Adrenal gland (tissue), 5 donors: ENCODE data around the gene TUBA4B.

ENCODE experiments used
- POLR2A ChIP-seq, 2 donors: fragments of 450-650 bp; IDR thresholded peaks; one replicate each; pipeline ENCODE4 v1.6.1; 2017; ENCODE audit warnings: antibody characterized with exemption in 2 of 2, mild to moderate bottlenecking in 2 of 2, moderate library complexity in 1 of 2
- TF ChIP-seq, protein P1 (sequence below), 6 experiments: fragments of 450-650 bp in 4 of 6; fragments of 200-600 bp in 2 of 6; sonication (generic) in 1 of 6; IDR thresholded peaks; 1 replicate in 5 of 6; 2 replicates in 1 of 6; pipeline versions ENCODE4 v1.5.1 to v1.8.0; 2016 to 2021; ENCODE audit warnings: antibody characterized with exemption in 6 of 6, mild to moderate bottlenecking in 2 of 6, moderate library complexity in 1 of 6
- donor health status: DM: no; HTN: no; CAD: no.

DNA sequence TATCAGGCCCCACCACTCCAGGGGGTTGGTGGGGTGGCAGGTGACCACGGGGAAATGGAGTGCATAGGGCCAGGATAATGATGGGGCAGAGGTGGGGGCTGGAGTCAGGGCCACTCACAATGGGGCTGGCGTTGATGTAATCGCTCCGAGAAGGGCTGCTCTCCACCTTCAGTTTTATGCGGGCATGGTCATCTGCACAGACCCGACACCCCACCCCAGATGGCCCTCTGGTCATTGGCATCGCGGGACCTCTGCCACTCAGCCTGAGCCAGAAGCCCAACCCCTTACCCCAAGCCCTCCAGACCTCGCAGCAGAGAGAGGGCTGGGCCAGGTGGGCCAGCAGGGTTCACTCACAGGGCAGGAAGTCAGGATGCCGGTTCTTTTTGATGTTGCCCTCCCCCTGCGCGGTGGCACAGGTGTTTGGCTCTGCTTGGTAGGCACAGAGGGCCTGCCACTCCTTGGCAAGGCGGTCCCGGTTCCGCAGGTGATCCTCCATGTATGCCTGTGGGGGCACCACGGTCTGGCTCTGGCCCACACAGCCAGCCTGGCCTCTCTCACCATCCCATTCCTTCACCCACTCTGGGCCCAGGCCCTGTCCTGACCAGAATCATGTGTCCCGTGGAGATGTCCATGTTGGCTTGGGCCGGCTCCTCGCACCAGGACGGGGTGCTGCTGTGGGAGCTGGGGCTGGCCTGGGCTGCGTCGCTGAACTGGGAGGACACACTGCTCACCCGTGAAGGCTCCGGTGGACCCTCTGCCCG lies 43.8 kb downstream of the TUBA4B start:
- TF ChIP-seq, protein P1, sequence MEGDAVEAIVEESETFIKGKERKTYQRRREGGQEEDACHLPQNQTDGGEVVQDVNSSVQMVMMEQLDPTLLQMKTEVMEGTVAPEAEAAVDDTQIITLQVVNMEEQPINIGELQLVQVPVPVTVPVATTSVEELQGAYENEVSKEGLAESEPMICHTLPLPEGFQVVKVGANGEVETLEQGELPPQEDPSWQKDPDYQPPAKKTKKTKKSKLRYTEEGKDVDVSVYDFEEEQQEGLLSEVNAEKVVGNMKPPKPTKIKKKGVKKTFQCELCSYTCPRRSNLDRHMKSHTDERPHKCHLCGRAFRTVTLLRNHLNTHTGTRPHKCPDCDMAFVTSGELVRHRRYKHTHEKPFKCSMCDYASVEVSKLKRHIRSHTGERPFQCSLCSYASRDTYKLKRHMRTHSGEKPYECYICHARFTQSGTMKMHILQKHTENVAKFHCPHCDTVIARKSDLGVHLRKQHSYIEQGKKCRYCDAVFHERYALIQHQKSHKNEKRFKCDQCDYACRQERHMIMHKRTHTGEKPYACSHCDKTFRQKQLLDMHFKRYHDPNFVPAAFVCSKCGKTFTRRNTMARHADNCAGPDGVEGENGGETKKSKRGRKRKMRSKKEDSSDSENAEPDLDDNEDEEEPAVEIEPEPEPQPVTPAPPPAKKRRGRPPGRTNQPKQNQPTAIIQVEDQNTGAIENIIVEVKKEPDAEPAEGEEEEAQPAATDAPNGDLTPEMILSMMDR (IDR thresholded peaks at IDR 0.05) = no peak
- no peak for TF ChIP-seq POLR2A (IDR thresholded peaks at IDR 0.05)
